Stimulated activated CD8-positive, alpha-beta memory T cell treated with anti-CD3 and anti-CD28 coated beads, Interleukin-7, amount 100 ng/mL, for 4 hours (primary cell): ENCODE measurements around the gene CCDC40.
"Not testable (repeated sequence)": the region's sequence is repeated elsewhere in the genome, so short reads cannot be mapped to it uniquely, and the experiment has no call there.

ENCODE experiments used
- DNase-seq, 2 donors: peaks; one replicate each; pipeline ENCODE4 v3.0.0-alpha.2; 2020; ENCODE audit warnings: low read depth in 2 of 2

CCDC40 gene

DNA sequence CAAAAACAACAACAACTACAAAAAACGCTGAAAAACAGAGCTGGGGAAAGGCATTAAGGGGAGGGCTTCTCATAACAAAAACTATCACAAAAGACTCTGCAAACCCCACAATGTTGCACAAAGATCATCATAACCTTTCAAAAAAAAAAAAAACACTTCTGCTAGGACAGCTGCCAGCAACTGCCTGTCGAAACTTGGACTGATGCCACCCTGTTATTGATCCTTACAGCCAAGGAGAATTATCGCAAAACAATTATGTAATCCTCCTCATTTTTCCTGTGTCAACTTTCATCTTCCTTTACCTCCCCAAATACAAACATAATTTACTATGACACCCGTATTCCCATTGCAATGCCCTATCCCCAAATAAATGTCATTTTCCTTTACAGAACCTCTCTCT is 9.3 kb downstream of the CCDC40 start:
- DNase-seq: no peak

DNA sequence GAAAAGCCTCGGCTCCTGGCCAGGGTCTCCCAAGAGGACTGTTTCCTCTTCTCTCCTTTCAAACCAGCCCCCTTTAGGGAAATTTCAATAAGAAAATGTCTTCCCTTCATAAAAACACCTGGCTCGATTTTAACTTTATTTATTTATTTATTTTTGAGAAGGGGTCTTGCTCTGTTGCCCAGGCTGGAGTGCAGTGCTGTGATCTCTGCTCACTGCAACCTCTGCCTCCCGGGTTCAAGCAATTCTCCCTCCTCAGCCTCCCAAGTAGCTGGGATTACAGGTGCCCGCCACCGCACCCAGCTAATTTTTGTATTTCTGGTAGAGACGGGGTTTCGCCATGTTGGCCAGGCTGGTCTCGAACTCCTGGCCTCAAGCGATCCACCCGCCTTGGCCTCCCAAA is 10.3 kb downstream of the CCDC40 start:
- DNase-seq: not testable (repeated sequence)

DNA sequence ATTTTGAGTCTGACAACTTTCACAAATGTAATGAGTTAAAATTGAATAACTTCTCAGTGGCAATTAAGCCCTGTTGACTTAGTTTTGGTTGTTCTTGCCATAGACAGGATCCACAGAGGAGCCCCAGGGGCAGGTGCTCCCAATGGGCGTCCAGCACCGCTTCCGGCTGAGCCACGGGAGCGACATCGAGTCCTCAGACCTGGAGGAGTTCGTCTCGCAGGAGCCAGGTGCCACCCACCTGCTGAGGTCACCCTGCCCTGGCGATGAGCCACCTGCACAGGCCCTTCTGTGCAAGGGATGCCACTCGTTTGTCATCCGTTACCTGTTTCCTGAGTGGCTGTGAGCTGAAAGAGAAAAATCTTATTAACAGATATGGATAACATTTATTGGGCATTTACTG is 10.7 kb downstream of the CCDC40 start:
- no peak for DNase-seq

DNA sequence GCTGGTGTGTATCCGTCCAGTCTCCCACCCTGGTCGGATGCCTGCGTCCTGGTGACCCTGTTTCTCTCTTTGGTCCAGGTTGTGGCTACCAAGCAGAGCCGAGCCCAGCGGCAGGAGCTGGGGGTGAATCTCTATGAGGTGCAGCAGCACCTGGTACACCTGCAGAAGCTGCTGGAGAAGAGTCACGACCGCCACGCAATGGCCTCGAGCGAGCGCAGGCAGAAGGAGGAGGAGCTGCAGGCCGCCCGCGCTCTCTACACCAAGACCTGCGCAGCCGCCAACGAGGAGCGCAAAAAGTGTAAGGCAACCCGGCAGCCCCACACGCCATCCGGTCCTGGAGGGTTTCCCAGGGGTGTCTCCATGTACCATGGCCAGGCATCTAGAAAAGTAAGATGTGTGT is 13.5 kb downstream of the CCDC40 start:
- DNase-seq: no peak

DNA sequence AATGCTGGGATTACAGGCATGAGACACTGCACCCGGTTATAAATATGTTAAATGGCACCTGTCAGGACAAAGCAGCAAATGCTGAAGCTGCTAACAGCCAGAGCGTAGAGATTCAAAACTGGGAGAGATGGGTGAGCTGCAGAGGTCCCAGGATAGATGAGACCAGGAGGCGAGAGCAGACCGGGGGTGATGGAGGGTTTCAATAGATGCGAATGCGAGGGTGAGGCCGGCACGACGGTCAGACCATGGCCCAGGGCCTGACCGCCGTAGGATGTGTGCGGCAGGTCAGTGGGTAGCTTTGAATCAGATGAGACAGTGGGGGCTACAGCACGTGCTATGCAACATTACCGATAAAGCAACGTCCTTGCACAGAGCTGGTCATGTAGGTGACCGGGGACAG is 14.3 kb downstream of the CCDC40 start:
- no peak for DNase-seq

DNA sequence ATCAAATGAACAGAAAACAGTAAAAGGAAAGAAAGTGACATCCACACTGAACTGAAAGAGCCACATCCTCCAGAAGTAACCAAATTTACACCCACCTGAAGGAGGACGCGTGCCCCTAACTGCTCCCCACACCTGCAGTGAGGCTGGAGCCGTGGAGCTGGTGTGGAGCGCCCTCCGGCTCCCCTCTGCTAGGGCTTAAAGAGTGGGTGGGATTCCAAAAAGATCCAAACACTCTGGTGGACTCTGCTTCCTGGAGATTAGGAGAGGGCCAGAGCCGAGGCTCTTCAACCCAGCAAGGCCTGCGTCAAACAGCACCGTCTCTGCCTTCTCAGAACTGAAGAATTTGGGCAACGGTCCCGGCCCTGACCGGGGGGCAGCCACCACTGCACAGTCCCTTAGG is 15.2 kb downstream of the CCDC40 start:
- DNase-seq: no peak

DNA sequence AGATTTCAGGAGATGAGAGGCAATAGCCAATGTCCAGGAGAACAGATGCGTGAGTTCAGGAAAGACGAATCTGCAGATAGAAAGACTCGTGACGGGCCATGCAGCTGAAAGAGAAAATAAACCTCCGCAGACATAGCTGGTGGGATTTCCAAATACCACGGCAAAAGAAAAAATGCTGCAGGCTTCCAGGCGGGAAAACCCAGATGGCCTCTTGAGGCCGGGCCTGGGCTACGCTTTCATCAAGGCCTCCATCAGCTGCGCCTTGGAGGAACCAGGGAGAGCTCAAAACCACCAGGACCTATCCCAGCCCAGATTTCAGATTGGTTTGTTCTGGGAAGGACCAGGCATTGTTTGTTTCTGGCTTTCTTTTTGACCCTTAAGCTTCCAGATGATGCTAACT is 16.7 kb downstream of the CCDC40 start:
- DNase-seq: no peak

DNA sequence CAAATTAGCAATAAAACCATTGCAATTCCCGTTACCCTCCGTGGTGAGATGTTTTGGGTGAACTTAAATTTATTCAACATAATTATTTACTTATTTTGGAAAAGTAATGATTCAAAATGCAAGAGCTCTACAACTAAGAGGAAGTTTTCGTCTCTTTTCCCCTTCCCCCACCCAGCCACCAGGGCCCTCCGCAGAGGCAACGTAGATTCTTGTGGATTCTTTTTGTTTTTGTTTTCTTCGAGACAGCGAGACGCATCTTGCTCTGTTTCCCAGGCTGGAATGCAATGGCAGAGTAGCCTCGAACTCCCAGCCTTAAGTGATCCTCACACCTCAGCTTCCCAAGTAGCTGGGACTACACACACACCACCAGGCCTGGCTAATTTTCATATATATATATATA is 19.2 kb downstream of the CCDC40 start:
- no peak for DNase-seq

DNA sequence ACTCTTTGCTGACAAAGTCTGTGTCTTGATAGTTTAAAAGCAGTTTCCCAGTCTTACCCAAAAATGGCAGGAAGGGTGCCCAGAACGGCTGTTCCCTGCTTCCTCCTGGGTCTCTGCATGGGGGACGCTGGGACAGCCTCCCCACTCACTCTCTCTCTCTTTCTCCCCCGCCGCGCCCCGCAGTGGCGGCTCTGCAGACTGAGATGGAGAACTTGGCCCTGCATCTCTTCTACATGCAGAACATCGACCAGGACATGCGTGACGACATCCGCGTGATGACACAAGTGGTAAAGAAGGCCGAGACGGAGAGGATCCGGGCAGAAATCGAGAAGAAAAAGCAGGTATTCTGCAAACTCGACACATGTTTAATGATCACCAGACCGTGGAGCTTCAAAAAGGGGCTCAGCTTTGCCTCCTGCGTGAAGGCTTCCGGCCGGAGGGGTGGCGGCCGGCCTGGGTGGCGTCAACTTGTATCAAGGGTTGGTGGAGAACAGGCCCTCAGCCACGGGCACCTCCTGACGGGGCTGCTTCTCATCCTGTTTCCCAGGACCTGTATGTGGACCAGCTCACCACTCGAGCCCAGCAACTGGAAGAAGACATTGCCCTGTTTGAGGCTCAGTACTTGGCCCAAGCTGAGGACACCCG is 22.0 kb downstream of the CCDC40 start:
- no peak for DNase-seq

DNA sequence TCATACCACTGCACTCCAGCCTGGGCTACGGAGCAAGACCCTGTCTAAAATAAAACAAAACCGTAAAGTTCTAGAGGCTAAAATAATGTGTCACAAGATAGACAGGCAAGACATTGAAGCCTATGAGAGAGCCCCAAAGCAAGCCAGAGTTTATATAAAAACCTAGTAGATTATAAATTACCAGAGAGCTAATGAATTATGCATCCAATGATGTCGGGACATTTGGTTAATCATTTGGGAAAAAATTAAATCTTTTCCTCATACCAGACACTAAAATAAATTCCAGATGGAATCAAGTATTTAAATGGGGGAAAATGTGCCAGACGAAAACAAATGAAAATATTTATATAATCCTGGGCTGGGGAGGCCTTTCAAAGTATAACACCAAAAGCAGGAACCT is 24.2 kb downstream of the CCDC40 start:
- DNase-seq: no peak

DNA sequence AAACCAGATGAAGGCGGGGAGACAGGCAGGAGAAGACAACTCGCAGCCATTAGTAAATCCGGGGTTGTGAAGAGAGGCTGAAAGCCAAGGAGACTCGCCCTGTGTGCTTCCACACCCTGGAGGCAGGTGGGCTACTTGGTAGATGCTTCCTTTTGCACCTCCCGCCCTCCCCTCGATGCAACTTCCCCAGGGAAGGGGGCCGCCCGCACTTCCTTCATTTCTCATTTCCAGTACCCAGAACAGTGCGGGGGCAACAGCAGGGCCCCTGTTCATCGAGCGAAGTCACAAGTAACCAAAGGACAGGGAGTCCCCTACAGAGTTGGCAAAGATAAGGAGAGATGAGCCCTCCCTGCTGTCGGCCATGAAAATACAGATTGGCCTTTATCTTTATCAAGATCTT is 25.0 kb downstream of the CCDC40 start:
- no peak for DNase-seq

DNA sequence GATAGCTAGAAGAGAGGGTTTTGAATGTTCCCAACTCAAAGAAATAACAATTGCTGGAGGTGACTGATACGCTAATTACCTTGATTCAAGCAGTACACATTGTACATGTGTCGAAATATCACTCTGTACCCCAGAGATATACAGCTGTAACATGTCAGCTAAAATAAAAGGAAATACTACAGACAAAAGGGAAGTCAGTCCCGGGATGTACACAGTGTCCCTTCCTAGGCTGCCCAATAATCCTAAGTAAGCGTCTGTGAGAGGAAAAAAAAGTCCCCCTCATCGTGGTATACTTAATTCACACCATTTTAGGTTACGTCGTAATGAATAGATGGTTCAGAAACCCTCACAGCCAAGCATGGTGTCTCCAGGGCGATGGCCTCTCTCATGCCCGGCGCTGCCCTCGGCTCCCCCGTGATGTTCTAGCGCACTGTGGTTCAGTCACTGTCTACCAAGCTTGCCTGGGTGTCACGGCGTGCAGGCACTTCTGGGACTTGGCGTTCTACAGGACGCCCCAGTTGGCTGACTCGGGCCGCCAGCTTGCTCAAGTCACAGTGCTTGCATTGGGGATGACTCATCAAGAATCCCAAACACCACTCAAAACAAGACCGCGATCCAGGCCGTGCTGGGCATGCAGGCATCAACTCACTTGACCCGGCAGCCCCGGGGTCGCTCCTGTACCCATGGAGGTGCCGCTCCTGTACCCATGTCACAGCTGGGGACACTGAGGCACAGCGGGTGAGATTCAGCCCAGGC is 27.6 kb downstream of the CCDC40 start:
- DNase-seq: no peak

DNA sequence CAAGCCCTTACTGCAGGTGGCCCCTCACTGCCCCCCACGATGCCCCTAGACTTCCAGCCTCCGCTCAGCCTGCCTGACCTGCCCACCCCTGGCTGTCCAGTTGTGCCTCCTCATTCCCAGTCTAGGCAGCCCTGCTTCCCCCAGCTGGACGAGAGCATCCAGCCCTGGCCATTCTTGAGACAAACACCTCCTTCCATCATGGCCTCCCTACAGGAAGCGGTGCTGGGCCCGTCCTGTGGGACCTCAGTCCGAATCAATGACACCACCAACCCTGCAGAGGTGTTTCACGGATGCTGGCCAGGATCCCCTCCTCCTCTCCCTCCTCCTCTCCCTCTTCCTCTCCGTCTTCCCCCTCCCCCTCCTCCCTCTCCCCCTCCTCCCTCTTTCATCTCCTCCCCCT is 28.3 kb downstream of the CCDC40 start:
- DNase-seq: no peak

DNA sequence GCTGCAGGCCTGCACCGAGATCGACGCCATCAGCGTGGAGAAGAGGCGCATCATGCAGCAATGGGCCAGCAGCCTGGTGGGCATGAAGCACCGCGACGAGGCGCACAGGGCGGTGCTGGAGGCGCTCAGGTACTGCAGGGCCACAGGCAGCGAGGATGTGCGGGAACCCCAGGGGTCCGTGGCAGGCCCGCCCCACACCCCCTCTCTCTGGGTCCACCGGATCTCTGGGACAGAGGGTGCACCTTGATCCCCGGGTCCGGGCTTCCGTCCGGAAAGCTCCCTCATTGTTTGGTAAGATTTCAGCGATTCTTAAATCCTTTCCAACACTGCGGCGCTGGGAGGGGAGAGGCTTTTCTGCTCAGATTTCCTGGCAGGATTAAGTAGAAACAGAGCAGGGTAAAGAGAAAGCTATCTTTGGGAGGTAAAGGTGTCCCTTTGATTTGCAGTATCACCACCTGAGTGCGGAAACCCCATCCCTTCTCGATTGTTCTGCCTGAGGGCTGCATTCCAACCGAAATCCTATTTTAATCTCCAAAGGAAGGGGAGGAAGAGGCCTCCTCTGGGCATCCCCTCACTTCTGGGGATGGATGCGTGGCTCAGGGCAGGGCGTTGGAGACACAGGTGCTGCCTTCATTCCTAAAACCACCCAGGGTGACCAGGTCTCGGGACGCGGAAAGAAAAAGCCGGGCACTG is 29.2 kb downstream of the CCDC40 start:
- no peak for DNase-seq

DNA sequence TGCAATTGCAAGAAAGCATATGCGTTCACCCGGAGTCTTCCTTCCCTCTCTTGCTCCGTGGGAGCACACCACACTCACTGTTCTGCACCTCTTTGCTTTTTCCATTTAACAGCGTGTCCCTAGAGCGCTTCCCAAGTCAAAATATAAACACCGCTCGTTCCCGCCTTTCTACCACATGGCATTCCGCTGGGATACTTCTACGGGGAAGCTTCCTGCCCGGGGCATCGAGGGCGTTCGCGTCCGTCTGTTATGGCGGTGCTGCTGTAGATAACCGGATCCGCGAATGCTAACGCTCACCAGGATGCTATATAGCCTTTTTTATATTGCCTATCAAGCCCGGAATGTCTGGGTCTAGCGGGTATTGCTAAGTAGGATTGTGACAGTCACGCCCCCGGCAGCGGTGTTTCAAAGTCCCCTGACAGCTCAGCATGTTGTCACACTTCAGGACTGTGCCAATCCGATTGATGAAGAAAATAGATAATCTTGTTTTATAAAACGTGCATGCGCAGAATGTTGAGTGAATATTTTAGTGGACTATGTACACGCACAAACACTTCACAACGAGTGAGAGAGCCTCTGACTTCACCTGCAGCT is 31.0 kb downstream of the CCDC40 start:
- DNase-seq: no peak

DNA sequence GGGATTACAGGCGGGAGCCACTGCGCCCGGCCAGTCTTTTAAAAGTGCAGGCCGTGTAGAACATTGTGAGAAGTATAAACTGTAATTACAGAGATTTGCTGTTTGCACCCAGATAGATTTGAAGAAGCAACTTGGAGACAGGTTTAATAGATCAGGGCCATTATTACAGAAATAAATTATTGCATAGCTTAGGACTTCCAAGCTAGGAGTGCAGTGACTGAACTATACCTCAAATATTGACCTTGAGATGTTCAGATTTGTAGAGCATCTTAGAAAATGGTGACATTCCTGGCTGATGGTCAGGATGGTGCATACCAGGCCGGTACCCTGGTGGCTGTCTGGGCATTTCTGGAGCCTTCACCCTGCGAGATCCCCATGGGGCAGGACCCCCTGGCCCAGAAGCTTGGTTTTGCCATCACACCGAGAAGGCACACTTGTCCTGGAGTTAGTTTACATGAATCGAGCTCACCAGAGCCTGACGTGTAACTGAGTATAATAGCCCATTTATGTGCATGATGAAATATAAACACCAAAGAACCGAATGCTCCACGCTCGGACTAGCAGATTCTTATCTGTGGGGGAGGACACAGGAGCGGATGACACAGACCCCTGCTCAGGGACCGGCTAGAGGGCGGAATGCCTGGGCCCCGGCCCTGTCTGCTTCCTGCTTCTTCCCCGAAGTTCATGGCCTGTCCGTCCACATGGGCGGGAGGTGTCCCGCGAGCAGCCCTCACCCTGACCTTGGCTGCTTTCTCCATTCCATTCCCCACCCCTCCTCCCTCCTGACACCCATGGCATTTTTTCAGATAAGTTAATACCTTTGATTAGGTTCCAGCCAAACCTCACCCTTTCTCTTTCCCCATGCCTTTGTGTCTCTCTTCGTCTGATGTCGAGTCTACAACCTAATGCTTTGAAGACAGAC is 32.1 kb downstream of the CCDC40 start:
- no peak for DNase-seq

DNA sequence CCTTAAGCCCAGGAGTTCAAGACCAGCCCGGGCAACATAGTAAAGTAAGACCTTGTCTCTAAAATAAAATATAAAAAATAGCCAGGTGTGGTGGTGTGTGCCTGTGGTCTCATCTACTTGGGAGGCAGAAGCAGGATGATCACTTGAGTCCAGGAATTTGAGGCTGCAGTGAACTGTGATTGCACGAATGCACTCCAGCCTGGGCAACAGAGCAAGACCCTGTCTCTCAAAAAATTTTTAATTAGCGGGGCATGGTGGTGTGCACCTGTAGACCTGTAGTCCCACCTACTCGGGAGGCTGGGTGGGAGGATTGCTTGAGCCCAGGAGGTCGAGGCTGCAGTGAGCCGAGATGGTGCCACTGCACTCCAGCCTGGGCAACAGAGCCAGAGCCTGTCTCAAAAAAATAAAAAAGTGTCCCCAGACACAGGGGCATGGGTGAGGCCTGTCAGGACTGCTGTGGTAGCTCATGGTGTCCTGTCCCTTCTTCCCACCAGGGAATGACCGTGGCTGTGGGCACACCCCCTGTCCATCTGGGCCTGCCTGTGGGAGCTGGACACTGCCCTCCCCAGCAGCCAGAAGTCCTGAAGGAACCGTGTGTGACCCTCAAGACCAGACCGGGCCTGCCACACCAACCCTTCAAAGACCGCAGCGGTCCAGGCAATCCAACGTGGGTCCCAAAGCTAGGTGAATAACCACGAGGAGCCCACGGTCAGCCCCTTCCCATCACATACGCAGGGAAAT is 34.1 kb downstream of the CCDC40 start:
- no peak for DNase-seq

DNA sequence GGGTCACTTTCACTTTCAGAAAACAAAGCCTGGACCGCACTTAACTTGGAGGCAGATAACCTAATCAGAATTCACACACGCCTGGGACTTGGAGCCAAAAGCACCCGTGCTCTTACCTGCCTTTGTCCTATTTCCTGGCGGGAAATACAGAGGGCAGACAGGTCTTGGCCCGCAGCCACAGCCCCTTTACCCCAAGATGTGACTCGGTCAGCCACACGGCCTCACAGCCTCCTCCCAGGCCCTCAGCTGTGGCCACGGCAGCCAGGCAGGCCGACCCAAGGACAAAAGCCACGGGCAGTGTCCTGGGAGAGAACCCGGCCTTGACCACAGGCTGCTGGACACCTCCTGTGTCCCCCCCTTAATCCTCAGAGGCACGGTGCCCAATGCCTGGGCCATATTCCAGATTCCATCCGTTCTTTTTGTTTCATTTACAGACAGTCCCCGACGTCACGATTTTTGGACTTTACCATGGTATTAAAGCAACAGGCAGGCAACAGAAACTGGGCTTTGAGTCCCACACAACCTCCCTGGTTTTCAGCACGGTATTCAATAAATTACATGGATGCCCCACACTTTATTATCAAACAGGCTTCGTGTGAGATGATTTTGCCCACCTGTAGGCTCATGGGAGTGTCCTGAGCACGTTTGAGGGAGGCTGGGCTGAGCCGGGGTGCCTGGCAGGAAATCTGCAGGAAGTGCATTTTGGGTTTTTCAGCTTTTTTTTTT is 34.8 kb downstream of the CCDC40 start:
- DNase-seq: no peak

DNA sequence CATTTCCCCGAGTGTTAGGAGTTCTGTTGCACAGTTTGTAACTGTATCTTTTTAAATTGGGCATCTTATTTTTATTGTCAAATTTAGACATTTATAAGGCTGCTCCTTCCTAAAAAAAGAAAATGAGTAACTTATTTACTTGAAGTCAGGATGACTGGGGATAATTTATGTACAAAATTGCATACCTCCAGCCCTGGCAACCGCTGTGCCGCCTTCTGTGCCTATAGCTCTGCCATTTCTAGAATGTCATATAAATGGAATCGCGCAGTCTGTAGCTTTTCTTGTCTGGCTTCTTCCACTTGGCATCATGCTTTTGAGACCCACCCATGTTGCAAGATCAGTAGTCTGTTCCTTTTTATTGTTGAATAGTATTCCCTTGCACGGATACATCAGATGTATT is 36.0 kb downstream of the CCDC40 start:
- no peak for DNase-seq

DNA sequence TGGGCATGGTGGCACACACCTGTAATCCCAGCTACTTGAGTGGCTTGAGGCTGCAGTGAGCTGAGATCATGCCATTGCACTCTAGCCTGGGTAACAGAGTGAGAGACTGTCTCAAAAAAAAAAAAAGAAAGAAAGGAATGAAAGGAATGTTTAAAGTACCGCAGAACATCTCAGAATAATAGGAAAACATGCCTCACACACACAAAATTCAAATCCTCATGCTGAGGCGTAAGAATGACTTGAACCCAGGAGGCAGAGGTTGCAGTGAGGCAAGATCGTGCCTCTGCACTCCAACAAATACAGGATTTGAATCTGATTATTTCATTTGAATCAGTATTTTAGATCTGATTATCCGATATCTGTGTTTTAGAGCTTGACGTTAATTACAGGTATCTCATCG is 43.6 kb downstream of the CCDC40 start:
- no peak for DNase-seq
